ENCODE results near the gene BMP7. TPM values are rescaled to one million over a fixed set of nuclear protein-coding genes. Genes with fewer than 3 reads are reported as not detected.

BMP7 gene
- total and polyA plus RNA-seq, 2 donors (not counting 3 experiments of a cell fraction or from before 2014, with no cell fraction given) = not detected

DNA sequence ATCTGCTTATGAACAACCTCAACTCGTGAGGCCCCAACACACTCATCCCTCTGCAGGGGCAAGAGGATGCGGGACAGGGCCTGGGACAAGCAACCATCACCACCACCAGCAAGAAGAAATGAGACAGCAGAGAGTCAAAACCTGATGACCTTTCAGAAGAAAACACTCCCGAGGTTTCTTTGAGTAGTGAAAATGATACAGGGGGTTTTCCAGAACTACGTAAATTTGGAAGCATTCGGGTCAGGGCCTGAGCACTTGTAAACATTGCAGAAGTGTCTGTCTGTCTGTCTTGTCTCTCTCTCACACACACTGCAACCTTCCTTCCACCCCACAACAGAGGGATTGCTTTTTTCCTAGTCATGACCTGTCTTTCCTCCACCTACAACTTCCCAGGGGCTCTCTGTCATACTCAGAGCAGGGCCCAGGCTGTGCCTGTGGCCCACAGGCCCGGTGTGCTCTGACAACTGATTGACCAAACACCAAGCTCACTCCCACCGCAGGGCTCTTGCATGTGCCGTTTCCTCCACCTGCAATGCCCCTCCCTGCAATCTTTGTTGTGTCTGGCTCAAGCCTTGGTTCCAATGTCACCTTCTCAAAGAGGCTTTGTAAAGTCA lies 90.9 kb downstream of the BMP7 start:
- Histone ChIP-seq H3K9me1 (replicated peaks; ENCODE audit: control insufficient read depth, extremely low read depth, insufficient read depth, low read length) (no peaks in the 10 kb centered on the region), H3K27me3 (ENCODE audit: control insufficient read depth in 2 of 2, insufficient read depth in 2 of 2, low read length in 2 of 2) (no peaks in the 10 kb centered on the region), H3K27ac (ENCODE audit: insufficient read depth, low read depth, low read length) (no peak overlapping the region), H3K36me3 (ENCODE audit: control insufficient read depth in 2 of 2, extremely low read depth in 1 of 2, insufficient read depth in 2 of 2, low read length in 2 of 2) (no peaks in the 10 kb centered on the region), H3K79me2 (ENCODE audit: control insufficient read depth, insufficient read depth, low read length) (no peaks in the 10 kb centered on the region), H3K4me3 (replicated peaks in 1 of 3; ENCODE audit: insufficient read depth in 1 of 3, low read depth in 1 of 3, low read length in 3 of 3) (no peak overlapping the region), H4K20me1 (replicated peaks; ENCODE audit: control insufficient read depth, extremely low read depth, insufficient read depth, low read length) (no peaks in the 10 kb centered on the region), H3K4me1 (ENCODE audit: control insufficient read depth, extremely low read depth, insufficient read depth, low read length) (no peaks in the 10 kb centered on the region), H3K9me3 (replicated peaks; ENCODE audit: control insufficient read depth, insufficient read depth, low read length) (peaks cover 2% of the 10 kb centered on the region), H3K4me2 (ENCODE audit: insufficient read depth, low read length) (no peak overlapping the region), H2AFZ (ENCODE audit: low read depth, low read length) (no peak overlapping the region), H3K9ac (replicated peaks; ENCODE audit: extremely low read depth, insufficient read depth, low read length) (no peak overlapping the region)
- BruUV-seq (replicated peaks) = no TSS peak
- no peak for DNase-seq (ENCODE audit: low read depth, low spot score)
- FAIRE-seq = no peak
- intact Hi-C loops (cut with micrococcal nuclease) (no loop called here), dilution Hi-C loops (cut with MboI; ENCODE audit: extremely low pct_ligation_motif_present, low sequenced_read_pairs) (no loop called here)
- no peak for TF ChIP-seq FOS (IDR thresholded peaks at IDR 0.05; ENCODE audit: borderline replicate concordance, insufficient read depth, low read length)
- no peak for TF ChIP-seq JUN (IDR thresholded peaks at IDR 0.05; ENCODE audit: borderline replicate concordance, insufficient read depth, insufficient read length, low read depth)
- TF ChIP-seq, protein P1, sequence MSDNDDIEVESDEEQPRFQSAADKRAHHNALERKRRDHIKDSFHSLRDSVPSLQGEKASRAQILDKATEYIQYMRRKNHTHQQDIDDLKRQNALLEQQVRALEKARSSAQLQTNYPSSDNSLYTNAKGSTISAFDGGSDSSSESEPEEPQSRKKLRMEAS (IDR thresholded peaks at IDR 0.05; ENCODE audit: insufficient read depth, insufficient read length) = no peak
- no peak for TF ChIP-seq GATA2 (IDR thresholded peaks at IDR 0.05; ENCODE audit: insufficient read depth, insufficient read length, low read depth, low read length)
- no peak for TF ChIP-seq POLR2A (IDR thresholded peaks at IDR 0.05; ENCODE audit: low read depth, low read length)
- no peak for TF ChIP-seq EZH2 (IDR thresholded peaks at IDR 0.05; ENCODE audit: borderline replicate concordance, low read depth, low read length, severe bottlenecking)
- TF ChIP-seq MYC (IDR thresholded peaks at IDR 0.05; ENCODE audit: low read depth, low read length) = no peak
- TF ChIP-seq, protein P2, sequence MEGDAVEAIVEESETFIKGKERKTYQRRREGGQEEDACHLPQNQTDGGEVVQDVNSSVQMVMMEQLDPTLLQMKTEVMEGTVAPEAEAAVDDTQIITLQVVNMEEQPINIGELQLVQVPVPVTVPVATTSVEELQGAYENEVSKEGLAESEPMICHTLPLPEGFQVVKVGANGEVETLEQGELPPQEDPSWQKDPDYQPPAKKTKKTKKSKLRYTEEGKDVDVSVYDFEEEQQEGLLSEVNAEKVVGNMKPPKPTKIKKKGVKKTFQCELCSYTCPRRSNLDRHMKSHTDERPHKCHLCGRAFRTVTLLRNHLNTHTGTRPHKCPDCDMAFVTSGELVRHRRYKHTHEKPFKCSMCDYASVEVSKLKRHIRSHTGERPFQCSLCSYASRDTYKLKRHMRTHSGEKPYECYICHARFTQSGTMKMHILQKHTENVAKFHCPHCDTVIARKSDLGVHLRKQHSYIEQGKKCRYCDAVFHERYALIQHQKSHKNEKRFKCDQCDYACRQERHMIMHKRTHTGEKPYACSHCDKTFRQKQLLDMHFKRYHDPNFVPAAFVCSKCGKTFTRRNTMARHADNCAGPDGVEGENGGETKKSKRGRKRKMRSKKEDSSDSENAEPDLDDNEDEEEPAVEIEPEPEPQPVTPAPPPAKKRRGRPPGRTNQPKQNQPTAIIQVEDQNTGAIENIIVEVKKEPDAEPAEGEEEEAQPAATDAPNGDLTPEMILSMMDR (IDR thresholded peaks at IDR 0.05; ENCODE audit: extremely low read depth in 1 of 2, insufficient read depth in 1 of 2, low read depth in 1 of 2, low read length in 2 of 2) = no peak
- TF ChIP-seq POLR2AphosphoS5 (IDR thresholded peaks at IDR 0.05; ENCODE audit: insufficient read depth, low read depth, low read length) = no peak
- POLR2A ChIA-PET = no interaction called here
- CTCF ChIA-PET = no interaction called here

Data from endothelial cell of umbilical vein (primary cell).